ENCODE results near the gene MRPS6. TPM values are rescaled to one million over a fixed set of nuclear protein-coding genes. Genes with fewer than 3 reads are reported as not detected.
A peak's percentile ranks its signal among the peaks of the same experiment; 100 is the strongest.

MRPS6 gene
- total and polyA plus RNA-seq, 2 donors from 2014 or later: 52.3 to 270 TPM

GRCh38 chr21:34158866-34159835, 85.8 kb downstream of the MRPS6 start:
- intact Hi-C loops (cut with DNase I): no loop called here
- peaks cover 0 to 6% (median 0%) of the 10 kb centered on the region in 3 donors for H3K9me3 ChIP-seq (ENCODE audit: control insufficient read depth in 2 of 3, insufficient read depth in 1 of 3, low read length in 3 of 3)
- no peaks in the 10 kb centered on the region for H3K36me3 ChIP-seq (ENCODE audit: control insufficient read depth in 2 of 3, insufficient read depth in 3 of 3, low read length in 3 of 3)
- DNase-seq (peak in 1 of 5 donors; percentile 26), FAIRE-seq (no peak)
- no peak overlapping the region for H3K9ac ChIP-seq (ENCODE audit: low read length in 3 of 3)
- no peak overlapping the region for H3K27ac ChIP-seq (ENCODE audit: low read depth in 2 of 2, low read length in 2 of 2)
- H3K4me3 ChIP-seq (ENCODE audit: low read length in 3 of 3): no peak overlapping the region
- H3K27me3 ChIP-seq (ENCODE audit: control insufficient read depth, insufficient read depth, low read length): no peaks in the 10 kb centered on the region
- H3K4me1 ChIP-seq (ENCODE audit: control insufficient read depth in 2 of 3, insufficient read depth in 2 of 3, low read depth in 1 of 3, low read length in 3 of 3): no peaks in the 10 kb centered on the region
- TF ChIP-seq CTCF (IDR thresholded peaks at IDR 0.05; ENCODE audit: borderline replicate concordance, extremely low read depth, insufficient read depth): no peak

DNA sequence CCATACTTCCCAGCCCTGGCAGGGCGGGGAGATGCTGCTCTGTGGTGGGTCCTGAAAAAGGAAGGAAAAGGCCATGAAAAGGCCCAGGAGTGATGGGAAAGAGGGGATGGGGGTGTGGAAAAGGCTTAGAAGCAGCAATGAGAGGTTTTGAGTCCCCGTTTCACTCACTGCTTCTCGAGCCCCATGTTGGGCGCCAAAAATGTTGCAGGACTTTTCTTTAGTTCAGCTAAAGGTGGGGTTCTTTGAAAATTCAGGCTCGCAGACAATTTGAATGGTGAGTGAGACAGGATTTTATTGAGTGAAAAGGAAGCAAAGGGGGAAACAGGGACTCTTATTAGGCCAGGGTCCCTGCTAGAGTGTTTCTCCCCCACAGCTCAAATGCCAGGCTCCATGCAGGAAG, 93.1 kb downstream of the MRPS6 start:
- H3K9me3 ChIP-seq (ENCODE audit: control insufficient read depth in 2 of 3, insufficient read depth in 1 of 3, low read length in 3 of 3): peaks cover 1 to 47% (median 14%) of the 10 kb centered on the region in 3 donors
- no peak for FAIRE-seq
- TF ChIP-seq CTCF (IDR thresholded peaks at IDR 0.05; ENCODE audit: borderline replicate concordance, extremely low read depth, insufficient read depth): no peak
- no peaks in the 10 kb centered on the region for H3K36me3 ChIP-seq (ENCODE audit: control insufficient read depth in 2 of 3, insufficient read depth in 3 of 3, low read length in 3 of 3)
- no peak overlapping the region for H3K9ac ChIP-seq (ENCODE audit: low read length in 3 of 3)
- no peak for DNase-seq
- no peak overlapping the region for H3K4me3 ChIP-seq (ENCODE audit: low read length in 3 of 3)
- no peaks in the 10 kb centered on the region for H3K27me3 ChIP-seq (ENCODE audit: control insufficient read depth, insufficient read depth, low read length)
- H3K4me1 ChIP-seq (ENCODE audit: control insufficient read depth in 2 of 3, insufficient read depth in 2 of 3, low read depth in 1 of 3, low read length in 3 of 3): no peaks in the 10 kb centered on the region
- H3K27ac ChIP-seq (ENCODE audit: low read depth in 2 of 2, low read length in 2 of 2): no peak overlapping the region
- intact Hi-C loops (cut with DNase I): no loop called here

- Histone ChIP-seq H3K4me1 (ENCODE audit: control insufficient read depth in 2 of 3, insufficient read depth in 2 of 3, low read depth in 1 of 3, low read length in 3 of 3) (no peaks in the 10 kb centered on the region), H3K36me3 (ENCODE audit: control insufficient read depth in 2 of 3, insufficient read depth in 3 of 3, low read length in 3 of 3) (no peaks in the 10 kb centered on the region), H3K9ac (ENCODE audit: low read length in 3 of 3) (no peak overlapping the region), H3K27ac (ENCODE audit: low read depth in 2 of 2, low read length in 2 of 2) (no peak overlapping the region), H3K27me3 (ENCODE audit: control insufficient read depth, insufficient read depth, low read length) (no peaks in the 10 kb centered on the region), H3K4me3 (ENCODE audit: low read length in 3 of 3) (no peak overlapping the region), H3K9me3 (ENCODE audit: control insufficient read depth in 2 of 3, insufficient read depth in 1 of 3, low read length in 3 of 3) (peaks cover 1 to 27% (median 12%) of the 10 kb centered on the region in 3 donors)
- no peak for FAIRE-seq
- no peak for TF ChIP-seq CTCF (IDR thresholded peaks at IDR 0.05; ENCODE audit: borderline replicate concordance, extremely low read depth, insufficient read depth)
- DNase-seq: no peak
- intact Hi-C loops (cut with DNase I): no loop called here
Observed at GRCh38 chr21:34170886-34171285, 97.5 kb downstream of the MRPS6 start.
